Neuronal stem cell (in vitro differentiated cells): ENCODE results near the gene MTA3. TPM values are rescaled to one million over a fixed set of nuclear protein-coding genes. Genes with fewer than 3 reads are reported as not detected.

Experiments
- DNase-seq: peaks from one replicate; pipeline ENCODE4 v3.0.0-alpha.2; 2013; ENCODE audit warnings: low spot score
- H2AFZ ChIP-seq: one replicate; pipeline ENCODE4 v1.6.1; 2013; ENCODE audit warnings: mild to moderate bottlenecking, low read length, inconsistent platforms
- H2AK5ac ChIP-seq: 2 replicates; pipeline ENCODE4 v1.6.1; 2013; ENCODE audit warnings: low read depth, mild to moderate bottlenecking, inconsistent platforms, low read length, moderate library complexity, mixed read lengths
- H2BK120ac ChIP-seq: 2 replicates; pipeline ENCODE4 v1.6.1; 2013; ENCODE audit warnings: low read depth, mild to moderate bottlenecking, inconsistent platforms, low read length, moderate library complexity, mixed read lengths
- H2BK12ac ChIP-seq: one replicate; pipeline ENCODE4 v1.6.1; 2013; ENCODE audit warnings: low read length, inconsistent platforms
- H2BK15ac ChIP-seq: 2 replicates; pipeline ENCODE4 v1.6.1; 2013; ENCODE audit warnings: mild to moderate bottlenecking, low read length, inconsistent platforms, mixed read lengths
- H2BK5ac ChIP-seq: one replicate; pipeline ENCODE4 v1.6.1; 2013; ENCODE audit warnings: inconsistent platforms, mild to moderate bottlenecking, low read length, moderate library complexity
- H3K14ac ChIP-seq: one replicate; pipeline ENCODE4 v1.6.1; 2013; ENCODE audit warnings: low read length, inconsistent platforms
- H3K18ac ChIP-seq: 2 replicates; pipeline ENCODE4 v1.6.1; 2013; ENCODE audit warnings: low read length, inconsistent platforms
- H3K23ac ChIP-seq: 2 replicates; pipeline ENCODE4 v1.6.1; 2013; ENCODE audit warnings: low read depth, mild to moderate bottlenecking, mixed read lengths, low read length, inconsistent platforms; ENCODE audit not compliant: poor library complexity
- H3K27ac ChIP-seq: replicated peaks from 3 replicates; pipeline ENCODE4 v1.5.1; 2013; ENCODE audit warnings: low read length, inconsistent platforms
- H3K27me3 ChIP-seq, 3 experiments: 2 replicates each; pipeline ENCODE4 v1.6.1; 2013; ENCODE audit warnings: low read length in 3 of 3, mild to moderate bottlenecking in 2 of 3, inconsistent platforms in 1 of 3, low read depth in 1 of 3, mixed read lengths in 1 of 3, moderate library complexity in 1 of 3; ENCODE audit not compliant: control insufficient read depth in 3 of 3, insufficient read depth in 3 of 3
- H3K36me3 ChIP-seq, 2 donors: replicated peaks in 1 of 2; 2 replicates each; pipeline ENCODE4 v1.6.1; 2013; ENCODE audit warnings: low read length in 2 of 2; ENCODE audit not compliant: control insufficient read depth in 2 of 2, insufficient read depth in 2 of 2
- H3K4ac ChIP-seq: 2 replicates; pipeline ENCODE4 v1.6.1; 2013; ENCODE audit warnings: inconsistent platforms, mild to moderate bottlenecking, low read length, moderate library complexity
- H3K4me1 ChIP-seq, 2 donors: 1 replicate in 1 of 2; 2 replicates in 1 of 2; pipeline ENCODE4 v1.6.1; 2013; ENCODE audit warnings: low read length in 2 of 2, low read depth in 1 of 2; ENCODE audit not compliant: control insufficient read depth in 2 of 2, insufficient read depth in 1 of 2
- H3K4me2 ChIP-seq: one replicate; pipeline ENCODE4 v1.6.1; 2013; ENCODE audit warnings: mild to moderate bottlenecking, low read length, inconsistent platforms; ENCODE audit not compliant: insufficient read depth, poor library complexity, severe bottlenecking
- H3K4me3 ChIP-seq, 2 donors: 2 replicates each; pipeline ENCODE4 v1.5.1; 2013; ENCODE audit warnings: low read length in 2 of 2, mild to moderate bottlenecking in 2 of 2, inconsistent platforms in 1 of 2, moderate library complexity in 1 of 2
- H3K79me1 ChIP-seq: one replicate; pipeline ENCODE4 v1.6.1; 2013; ENCODE audit warnings: low read depth, mild to moderate bottlenecking, inconsistent platforms, low read length, moderate library complexity
- H3K9ac ChIP-seq: one replicate; pipeline ENCODE4 v1.6.1; 2013; ENCODE audit warnings: mild to moderate bottlenecking, low read depth, low read length, inconsistent platforms; ENCODE audit not compliant: poor library complexity
- H3K9me3 ChIP-seq, 2 donors: replicated peaks in 1 of 2; 2 replicates each; pipeline versions ENCODE3 to v1.6.1; 2013; ENCODE audit warnings: low read length in 2 of 2, mild to moderate bottlenecking in 2 of 2, inconsistent platforms in 1 of 2, low read depth in 1 of 2, mixed read lengths in 1 of 2, moderate library complexity in 1 of 2; ENCODE audit not compliant: control insufficient read depth in 2 of 2, insufficient read depth in 1 of 2
- H4K8ac ChIP-seq: one replicate; pipeline ENCODE4 v1.6.1; 2013; ENCODE audit warnings: low read depth, mild to moderate bottlenecking, inconsistent platforms, low read length, moderate library complexity
- H4K91ac ChIP-seq: one replicate; pipeline ENCODE4 v1.6.1; 2013; ENCODE audit warnings: low read length, low read depth, mild to moderate bottlenecking, inconsistent platforms; ENCODE audit not compliant: poor library complexity
- WGBS, 2 donors: extraction: QIAGEN DNeasy Blood & Tissue Kit; methylation state at CpG; one replicate each; pipeline ENCODE4 v1.1.7; 2013; ENCODE audit warnings: missing lambda C conversion rate in 2 of 2, mixed read lengths in 1 of 2; ENCODE audit not compliant: insufficient read length in 2 of 2, insufficient replicate concordance in 1 of 2; ENCODE audit errors: extremely low coverage in 2 of 2; 5-methylcytosine and 5-hydroxymethylcytosine counted together
- polyA plus RNA-seq, 2 experiments: library from polyadenylated mRNA; stranded (reverse); fragments of 200-250 nt; gene quantifications; one replicate each; pipeline ENCODE4 v1.2.3, GENCODE V29; 2013

Gene MTA3
- 90.6 TPM for polyA plus RNA-seq (2013, experiment 1 of 2)
- 89.8 TPM for polyA plus RNA-seq (2013, experiment 2 of 2)

DNA sequence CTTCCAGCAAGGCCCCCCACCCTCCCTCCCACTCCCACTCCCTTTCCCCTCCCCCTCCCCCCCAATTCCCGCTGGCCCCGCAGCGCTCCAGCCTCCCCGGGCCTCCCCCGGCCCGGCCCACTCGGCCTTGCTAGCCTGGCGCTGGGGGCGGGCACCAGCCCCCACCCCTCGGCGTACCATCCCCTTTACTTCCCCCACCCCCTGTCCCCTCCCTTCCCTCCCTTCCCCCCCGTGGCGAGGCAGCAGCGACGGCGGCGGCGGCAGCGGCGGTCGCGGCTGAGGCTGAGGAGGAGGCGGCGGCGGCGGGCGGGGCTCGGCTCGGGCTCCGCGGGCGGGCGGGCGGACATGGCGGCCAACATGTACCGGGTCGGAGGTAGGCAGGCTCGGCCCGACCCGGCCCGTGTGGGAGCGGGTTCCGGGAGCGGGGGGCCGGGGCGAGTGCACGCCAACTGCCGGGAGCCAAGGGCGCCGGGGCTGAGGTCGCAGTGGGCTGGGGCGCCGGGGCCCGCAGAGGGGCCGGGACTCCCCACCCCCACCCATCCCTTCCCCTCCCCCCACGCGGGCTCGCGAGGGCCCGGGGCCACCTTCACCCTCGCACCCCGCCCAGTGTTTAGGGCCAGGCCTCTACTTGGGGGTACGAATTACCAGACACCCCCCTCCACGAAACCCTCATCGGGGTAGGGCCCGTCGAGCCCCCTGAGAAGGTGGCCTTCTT lies at the start of gene MTA3:
MTA3 (plus strand) TSS at position 232 of the 715 bp plus-strand sequence; CDS start at position 346, 114 bp downstream.
- Histone ChIP-seq H3K27ac (peak within 1 kb of the TSS; percentile 80), H3K27me3 (no peaks in the 10 kb centered on the region), H3K79me1 (peaks cover 1% of the 10 kb centered on the region), H3K14ac (peak within 1 kb of the TSS; percentile 87), H2BK15ac (peak within 1 kb of the TSS; percentile 9), H3K4ac (peak within 1 kb of the TSS; percentile 93), H2AK5ac (peak within 1 kb of the TSS; percentile 90), H4K8ac (no peak within 1 kb of the TSS), H2BK5ac (peak within 1 kb of the TSS; percentile 93), H2BK12ac (no peak within 1 kb of the TSS), H3K9ac (peak within 1 kb of the TSS; percentile 95), H2BK120ac (peak within 1 kb of the TSS; percentile 56), H3K9me3 (peaks cover 0 to 2% of the 10 kb centered on the region in 2 donors), H3K18ac (peak within 1 kb of the TSS; percentile 98), H3K36me3 (peaks cover 0 to 25% of the 10 kb centered on the region in 2 donors), H3K4me3 (peak within 1 kb of the TSS; percentile 93 to 96), H3K4me1 (peaks cover 6 to 12% of the 10 kb centered on the region in 2 donors), H3K23ac (peak within 1 kb of the TSS; percentile 87), H2AFZ (peak within 1 kb of the TSS; percentile 94), H4K91ac (no peak within 1 kb of the TSS), H3K4me2 (peak within 1 kb of the TSS; percentile 64)
- peak; percentile 70 for DNase-seq
- no CpG with 5 or more reads among the region's 67 CpGs for WGBS, 2 donors

DNA sequence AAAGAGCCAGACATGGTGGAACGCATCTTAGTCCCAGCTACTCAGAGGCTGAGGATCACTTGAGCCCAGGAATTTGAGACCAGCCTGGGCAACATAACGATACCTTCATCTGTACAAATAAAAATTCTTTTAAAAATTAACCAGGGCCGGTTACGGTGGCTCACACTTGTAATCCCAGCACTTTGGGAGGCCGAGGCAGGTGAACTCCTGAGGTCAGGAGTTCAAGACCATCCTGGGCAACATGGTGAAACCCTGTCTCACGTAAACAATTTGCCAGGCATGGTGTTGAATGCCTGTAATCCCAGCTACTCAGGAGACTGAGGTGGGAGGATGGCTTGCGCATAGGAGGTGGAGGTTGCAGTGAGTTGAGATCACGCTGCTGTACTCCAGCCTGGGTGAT lies 48.8 kb upstream of the MTA3 start:
- no peak overlapping the region for H3K4ac ChIP-seq
- no peak overlapping the region for H4K8ac ChIP-seq
- H3K18ac ChIP-seq = no peak overlapping the region
- H3K4me2 ChIP-seq = no peak overlapping the region
- no peak overlapping the region for H2BK120ac ChIP-seq
- H3K23ac ChIP-seq = no peak overlapping the region
- no peak overlapping the region for H2BK12ac ChIP-seq
- H4K91ac ChIP-seq = no peak overlapping the region
- H2AFZ ChIP-seq = no peak overlapping the region
- no peak overlapping the region for H3K9ac ChIP-seq
- H2BK5ac ChIP-seq = no peak overlapping the region
- H3K4me3 ChIP-seq = no peak overlapping the region
- H3K14ac ChIP-seq = no peak overlapping the region
- DNase-seq = no peak
- H3K79me1 ChIP-seq = no peaks in the 10 kb centered on the region
- no CpG with 5 or more reads among the region's 8 CpGs for WGBS, 2 donors
- H2BK15ac ChIP-seq = no peak overlapping the region
- peaks cover 2% of the 10 kb centered on the region in 2 donors for H3K4me1 ChIP-seq
- no peak overlapping the region for H3K27ac ChIP-seq
- peaks cover 0 to 3% (median 0%) of the 10 kb centered on the region in 3 experiments for H3K27me3 ChIP-seq
- H3K36me3 ChIP-seq = no peaks in the 10 kb centered on the region
- no peak overlapping the region for H2AK5ac ChIP-seq
- H3K9me3 ChIP-seq = peaks cover 0 to 1% of the 10 kb centered on the region in 2 donors

DNA sequence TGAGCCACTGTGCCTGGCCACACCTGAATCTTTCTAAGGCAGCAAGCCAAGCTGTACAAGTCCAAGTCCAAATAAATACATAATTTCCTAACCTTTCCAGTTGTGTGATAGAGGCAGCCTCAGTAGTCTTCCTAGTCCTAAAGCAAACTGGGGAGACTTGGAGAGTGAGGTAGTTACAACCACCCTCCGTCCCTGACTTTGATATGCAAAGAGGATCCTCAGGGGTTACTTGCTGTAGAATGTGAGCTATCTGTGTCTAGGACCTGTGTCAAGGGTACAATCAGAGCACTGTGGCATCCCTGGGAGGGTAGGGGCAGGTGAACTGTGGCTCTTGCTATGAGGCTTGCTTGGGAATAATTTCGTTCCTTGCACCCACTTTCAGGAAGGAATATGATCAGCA lies 46.4 kb upstream of the MTA3 start:
- Histone ChIP-seq H3K79me1 (no peaks in the 10 kb centered on the region), H4K8ac (no peak overlapping the region), H3K9ac (no peak overlapping the region), H2AK5ac (no peak overlapping the region), H2AFZ (no peak overlapping the region), H3K14ac (no peak overlapping the region), H2BK5ac (no peak overlapping the region), H2BK120ac (no peak overlapping the region), H4K91ac (no peak overlapping the region), H3K4me3 (no peak overlapping the region), H3K4me2 (no peak overlapping the region), H3K27me3 (peaks cover 0 to 3% (median 0%) of the 10 kb centered on the region in 3 experiments), H3K4me1 (peaks cover 2% of the 10 kb centered on the region in 2 donors), H3K4ac (no peak overlapping the region), H3K18ac (no peak overlapping the region), H2BK12ac (no peak overlapping the region), H3K36me3 (no peaks in the 10 kb centered on the region), H3K27ac (no peak overlapping the region), H2BK15ac (no peak overlapping the region), H3K23ac (no peak overlapping the region), H3K9me3 (peaks cover 0 to 1% of the 10 kb centered on the region in 2 donors)
- no CpG with 5 or more reads among the region's 2 CpGs for WGBS, 2 donors
- no peak for DNase-seq

DNA sequence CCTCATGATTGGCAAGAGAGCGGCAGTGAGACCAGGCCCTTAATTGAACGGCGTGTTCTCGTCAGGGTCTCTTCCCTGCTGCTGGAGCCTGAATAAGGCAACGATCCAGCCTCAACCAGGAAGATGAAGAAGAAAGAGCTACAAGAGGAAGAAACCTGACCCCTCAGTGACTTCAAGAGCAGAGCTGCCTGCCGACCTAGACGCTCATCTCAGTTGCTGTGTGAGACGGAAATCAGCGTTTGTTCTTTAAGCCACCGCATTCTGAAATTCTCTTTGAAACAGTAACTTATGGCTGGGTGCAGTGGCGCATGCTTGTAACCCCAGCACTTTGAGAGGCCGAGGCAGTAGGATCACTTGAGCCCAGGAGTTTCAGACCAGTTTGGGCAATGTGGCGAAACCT lies 45.1 kb upstream of the MTA3 start:
- H4K8ac ChIP-seq = no peak overlapping the region
- H2BK15ac ChIP-seq = no peak overlapping the region
- no peak overlapping the region for H3K4ac ChIP-seq
- peaks cover 0 to 3% (median 0%) of the 10 kb centered on the region in 3 experiments for H3K27me3 ChIP-seq
- no peaks in the 10 kb centered on the region for H3K36me3 ChIP-seq
- H3K9ac ChIP-seq = no peak overlapping the region
- peaks cover 0 to 1% of the 10 kb centered on the region in 2 donors for H3K9me3 ChIP-seq
- H2BK12ac ChIP-seq = no peak overlapping the region
- DNase-seq = no peak
- peak overlapping the region; percentile 78 for H2AFZ ChIP-seq
- peaks cover 2% of the 10 kb centered on the region in 2 donors for H3K4me1 ChIP-seq
- no peak overlapping the region for H3K4me2 ChIP-seq
- H3K23ac ChIP-seq = no peak overlapping the region
- H3K4me3 ChIP-seq = no peak overlapping the region
- no peak overlapping the region for H3K14ac ChIP-seq
- no peak overlapping the region for H2AK5ac ChIP-seq
- H3K18ac ChIP-seq = no peak overlapping the region
- H2BK5ac ChIP-seq = no peak overlapping the region
- H3K27ac ChIP-seq = no peak overlapping the region
- H2BK120ac ChIP-seq = no peak overlapping the region
- H4K91ac ChIP-seq = no peak overlapping the region
- WGBS, 2 donors = no CpG with 5 or more reads among the region's 13 CpGs
- H3K79me1 ChIP-seq = no peaks in the 10 kb centered on the region
